SK-N-SH (cell line): ENCODE measurements around the gene CRTC3. TPM values are rescaled to one million over a fixed set of nuclear protein-coding genes. Genes with fewer than 3 reads are reported as not detected.

Experiments used
- CTCF ChIA-PET: fragments of 300-600, 350-600 bp; formaldehyde crosslinking; extraction: SDS; loops from one replicate; lab custom pipeline; 2021; lab: Yijun Ruan, JAX
- POLR2A ChIA-PET: fragments of 350-600 bp; sonication (Branson Sonifier 250); formaldehyde crosslinking; extraction: SDS; loops from one replicate; lab custom pipeline; 2020; ENCODE audit warnings: antibody characterized with exemption, inconsistent platforms; lab: Yijun Ruan, JAX
- DNase-seq: peaks from one replicate; pipeline ENCODE4 v3.0.0; 2012
- H2AFZ ChIP-seq: fragments of 200-600 bp; sonication (generic); 2 replicates; pipeline ENCODE4 v1.8.1; 2016; ENCODE audit warnings: antibody characterized with exemption, mild to moderate bottlenecking, low read depth
- H3F3A ChIP-seq: fragments of 200-600 bp; sonication (generic); replicated peaks from 2 replicates; pipeline ENCODE3; 2016; ENCODE audit warnings: antibody characterized with exemption, mild to moderate bottlenecking; ENCODE audit not compliant: insufficient read depth
- H3K27ac ChIP-seq, 2 experiments: fragments of 200-500 bp in 1 of 2; fragments of 200-600 bp in 1 of 2; sonication (Bioruptor generic) in 1 of 2; sonication (generic), shearing (Covaris generic) in 1 of 2; 2 replicates each; pipeline versions ENCODE4 v1.5.1 to v1.6.1; 2014 to 2016; ENCODE audit warnings: low read depth in 2 of 2, inconsistent platforms in 1 of 2, low read length in 1 of 2, mild to moderate bottlenecking in 1 of 2, mixed read lengths in 1 of 2
- H3K27me3 ChIP-seq: fragments of 200-600 bp; sonication (generic), shearing (Covaris generic); 2 replicates; pipeline ENCODE4 v1.6.1; 2016; ENCODE audit warnings: mixed run types; ENCODE audit not compliant: insufficient read depth
- H3K36me3 ChIP-seq, 2 experiments: fragments of 200-500 bp in 1 of 2; fragments of 200-600 bp in 1 of 2; sonication (Bioruptor generic) in 1 of 2; sonication (generic) in 1 of 2; replicated peaks in 1 of 2; 2 replicates each; pipeline versions ENCODE3 to v1.5.1; 2014 to 2016; ENCODE audit warnings: low read length in 1 of 2, mild to moderate bottlenecking in 1 of 2; ENCODE audit not compliant: insufficient read depth in 2 of 2, control insufficient read depth in 1 of 2
- H3K4me1 ChIP-seq, 2 experiments: fragments of 200-500 bp in 1 of 2; fragments of 200-600 bp in 1 of 2; sonication (Bioruptor generic) in 1 of 2; sonication (generic), shearing (Covaris generic) in 1 of 2; 2 replicates each; pipeline versions ENCODE4 v1.5.1 to v1.6.1; 2014 to 2016; ENCODE audit warnings: low read depth in 1 of 2, low read length in 1 of 2, mixed run types in 1 of 2; ENCODE audit not compliant: insufficient read depth in 2 of 2, control insufficient read depth in 1 of 2
- H3K4me2 ChIP-seq: fragments of 200-600 bp; sonication (generic), shearing (Covaris generic); 2 replicates; pipeline ENCODE4 v1.6.1; 2017; ENCODE audit warnings: mixed run types
- H3K4me3 ChIP-seq, 2 experiments: fragments of 200-500 bp in 1 of 2; fragments of 200-600 bp in 1 of 2; sonication (Bioruptor generic) in 1 of 2; sonication (generic), shearing (Covaris generic) in 1 of 2; 2 replicates each; pipeline versions ENCODE4 v1.5.1 to v1.8.1; 2014 to 2016; ENCODE audit warnings: low read depth in 2 of 2, inconsistent platforms in 1 of 2, low read length in 1 of 2, mild to moderate bottlenecking in 1 of 2, mixed read lengths in 1 of 2, moderate library complexity in 1 of 2
- H3K79me2 ChIP-seq: fragments of 200-600 bp; sonication (generic); 2 replicates; pipeline ENCODE4 v1.8.1; 2017; ENCODE audit warnings: mild to moderate bottlenecking; ENCODE audit not compliant: insufficient read depth
- H3K9ac ChIP-seq: fragments of 200-600 bp; sonication (generic); 2 replicates; pipeline ENCODE4 v1.6.1; 2017; ENCODE audit warnings: mixed run types
- H3K9me2 ChIP-seq: fragments of 200-600 bp; sonication (generic); 2 replicates; pipeline ENCODE4 v1.6.1; 2017; ENCODE audit warnings: mixed run types
- H3K9me3 ChIP-seq: fragments of 200-600 bp; sonication (generic); 2 replicates; pipeline ENCODE4 v1.6.1; 2017; ENCODE audit warnings: mixed run types, mild to moderate bottlenecking, moderate library complexity
- H4K20me1 ChIP-seq: fragments of 200-600 bp; sonication (generic); 2 replicates; pipeline ENCODE4 v1.6.1; 2017; ENCODE audit warnings: mild to moderate bottlenecking, mixed run types; ENCODE audit not compliant: insufficient read depth
- CHD2 ChIP-seq: fragments of 150-350 bp; IDR thresholded peaks from 2 replicates; pipeline ENCODE4 v1.6.1; 2018; ENCODE audit warnings: low read length; ENCODE audit not compliant: partially characterized antibody
- CTCF ChIP-seq: fragments of 200-600 bp; sonication (generic); IDR thresholded peaks from 2 replicates; pipeline ENCODE4 v1.6.1; 2017; ENCODE audit warnings: antibody characterized with exemption, mild to moderate bottlenecking, moderate library complexity
- ELF1 ChIP-seq: IDR thresholded peaks from 2 replicates; pipeline ENCODE4 v1.4.0; 2012
- EP300 ChIP-seq, 2 experiments: IDR thresholded peaks; 2 replicates each; pipeline versions ENCODE4 v1.4.0 to v1.6.1; 2012; ENCODE audit warnings: borderline replicate concordance in 1 of 2, low read depth in 1 of 2, low read length in 1 of 2
- EZH2phosphoT487 ChIP-seq: fragments of 200-600 bp; sonication (generic); IDR thresholded peaks from 2 replicates; pipeline ENCODE4 v1.6.1; 2017; ENCODE audit warnings: low read depth, mixed run types, mild to moderate bottlenecking, antibody characterized with exemption, moderate library complexity, borderline replicate concordance
- JUND ChIP-seq: IDR thresholded peaks from 2 replicates; pipeline ENCODE4 v1.4.0; 2012
- MXI1 ChIP-seq: IDR thresholded peaks from 2 replicates; pipeline ENCODE4 v1.6.1; 2012; ENCODE audit warnings: mild to moderate bottlenecking, low read depth, low read length, improper control_type of control experiment
- NRF1 ChIP-seq: IDR thresholded peaks from 2 replicates; pipeline ENCODE4 v1.6.1; 2012; ENCODE audit warnings: low read depth, mild to moderate bottlenecking, low read length
- POLR2AphosphoS5 ChIP-seq: IDR thresholded peaks from 2 replicates; pipeline ENCODE4 v1.6.1; 2012; ENCODE audit warnings: low read depth, low read length
- RCOR1 ChIP-seq: fragments of 150-350 bp; IDR thresholded peaks from 2 replicates; pipeline ENCODE4 v1.6.1; 2017; ENCODE audit warnings: antibody characterized with exemption, low read length
- RXRA ChIP-seq: IDR thresholded peaks from 2 replicates; pipeline ENCODE4 v1.4.0; 2012; ENCODE audit warnings: low read depth, mild to moderate bottlenecking, borderline replicate concordance
- SIN3A ChIP-seq: IDR thresholded peaks from 2 replicates; pipeline ENCODE4 v1.6.1; 2012; ENCODE audit warnings: low read depth, mild to moderate bottlenecking, low read length, moderate library complexity, borderline replicate concordance
- TAF1 ChIP-seq: IDR thresholded peaks from 2 replicates; pipeline ENCODE4 v1.6.1; 2012; ENCODE audit warnings: low read depth, mild to moderate bottlenecking, low read length, moderate library complexity, borderline replicate concordance
- YY1 ChIP-seq: IDR thresholded peaks from 2 replicates; pipeline ENCODE4 v1.4.0; 2012; ENCODE audit warnings: low read depth, mild to moderate bottlenecking
- ZBTB33 ChIP-seq: IDR thresholded peaks from 2 replicates; pipeline ENCODE4 v1.4.0; 2012; ENCODE audit warnings: low read depth, borderline replicate concordance
- WGBS: methylation state at CpG from one replicate; pipeline ENCODE4 v1.1.6; 2017; ENCODE audit warnings: low lambda C conversion rate; 5-methylcytosine and 5-hydroxymethylcytosine counted together
- polyA plus RNA-seq, 3 experiments: library from polyadenylated mRNA; depleted of rRNA; stranded (reverse); fragments of >200 nt; gene quantifications; 2 replicates each; pipeline ENCODE4 v1.2.3, GENCODE V29; 2012

CRTC3 gene
- polyA plus RNA-seq, 1 of the 3 experiments (the other 2 are of a cell fraction) = 16.7 TPM

GRCh38 chr15:90646662-90647305, 117.1 kb downstream of the CRTC3 start:
- no peak overlapping the region for H3K4me2 ChIP-seq
- H3K4me1 ChIP-seq = peaks cover 5 to 12% of the 10 kb centered on the region in 2 experiments
- H3F3A ChIP-seq = peaks cover 14% of the 10 kb centered on the region
- no peak overlapping the region for H3K27ac ChIP-seq
- H3K9me3 ChIP-seq = no peaks in the 10 kb centered on the region
- no peaks in the 10 kb centered on the region for H3K9me2 ChIP-seq
- peaks cover 2 to 21% of the 10 kb centered on the region in 2 experiments for H3K36me3 ChIP-seq
- POLR2A ChIA-PET = no interaction called here
- no peak for TF ChIP-seq TAF1
- no peak for TF ChIP-seq ZBTB33
- no peak for TF ChIP-seq ELF1
- TF ChIP-seq JUND = no peak
- no peak for TF ChIP-seq SIN3A
- no peak for TF ChIP-seq NRF1
- no peak for TF ChIP-seq POLR2AphosphoS5
- TF ChIP-seq YY1 = no peak
- TF ChIP-seq EP300 (IDR thresholded peaks at IDR 0.05; ENCODE audit: borderline replicate concordance in 1 of 2, low read depth in 1 of 2, low read length in 1 of 2) = no peak
- no peak for TF ChIP-seq MXI1
- no peak for TF ChIP-seq CHD2
- no peak for TF ChIP-seq RXRA
- no peak for TF ChIP-seq EZH2phosphoT487
- no peak for TF ChIP-seq CTCF
- TF ChIP-seq RCOR1 = no peak
- H3K27me3 ChIP-seq = no peaks in the 10 kb centered on the region
- no peak overlapping the region for H3K9ac ChIP-seq
- no peak overlapping the region for H3K4me3 ChIP-seq
- no peaks in the 10 kb centered on the region for H3K79me2 ChIP-seq
- H4K20me1 ChIP-seq = no peaks in the 10 kb centered on the region
- CTCF ChIA-PET = interaction anchor here (1.1 to 2.6 kb wide), 3 partner anchors 240 to 288 kb away, joined by 3 to 17 read pairs (median 9); partner anchors contain the start of gene UNC45A
- no peak for DNase-seq
- WGBS = 90% methylated on average over 6 of the region's 6 CpGs
- no peak overlapping the region for H2AFZ ChIP-seq
